ENCODE data around the gene GCHFR. TPM values are rescaled to one million over a fixed set of nuclear protein-coding genes. Genes with fewer than 3 reads are reported as not detected.
A peak's percentile ranks its signal among the peaks of the same experiment; 100 is the strongest.

Gene GCHFR
- total RNA-seq, 1 donor from 2014 or later: 3.7 TPM

DNA sequence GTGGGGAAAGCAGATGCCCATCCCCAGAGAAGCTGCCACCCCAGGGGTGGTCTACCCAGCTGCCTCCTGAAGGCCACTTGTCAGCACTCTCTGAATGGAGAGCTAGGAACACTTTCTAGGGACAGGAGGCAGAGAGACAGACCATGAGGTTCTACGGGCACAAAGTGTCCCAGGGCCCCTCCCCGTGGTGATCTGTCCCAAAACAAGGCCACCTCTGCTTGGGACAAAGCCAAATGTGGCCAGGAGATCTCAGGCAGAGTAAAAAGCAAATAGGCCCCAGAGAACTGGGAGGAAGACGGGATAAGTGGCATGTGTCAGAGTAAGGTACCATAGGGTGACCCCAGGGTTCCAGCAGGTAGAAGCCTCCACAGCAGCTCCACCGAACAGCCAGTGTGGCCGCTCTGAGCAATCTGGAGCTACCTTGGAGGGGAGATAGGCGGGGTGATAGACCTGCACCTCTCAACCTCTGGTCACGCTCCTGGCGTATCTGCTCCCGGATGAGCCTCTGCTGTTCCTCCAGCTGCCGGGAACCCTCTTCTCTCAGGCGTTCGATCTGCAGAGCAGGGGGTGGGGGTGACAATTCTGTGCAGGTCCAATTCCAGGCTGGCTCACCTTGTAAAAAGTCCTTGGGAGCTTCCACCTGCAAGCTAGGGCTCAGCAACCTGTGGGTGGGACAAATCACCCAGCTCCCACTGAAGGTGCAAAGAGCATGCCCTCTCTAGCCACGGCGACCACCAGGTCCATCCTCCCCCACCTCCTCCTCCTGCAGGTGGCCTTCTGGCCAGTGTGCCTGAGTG is 12.1 kb downstream of the GCHFR start:
- no peak for DNase-seq (ENCODE audit: extremely low read depth, low read depth, low spot score)

DNA sequence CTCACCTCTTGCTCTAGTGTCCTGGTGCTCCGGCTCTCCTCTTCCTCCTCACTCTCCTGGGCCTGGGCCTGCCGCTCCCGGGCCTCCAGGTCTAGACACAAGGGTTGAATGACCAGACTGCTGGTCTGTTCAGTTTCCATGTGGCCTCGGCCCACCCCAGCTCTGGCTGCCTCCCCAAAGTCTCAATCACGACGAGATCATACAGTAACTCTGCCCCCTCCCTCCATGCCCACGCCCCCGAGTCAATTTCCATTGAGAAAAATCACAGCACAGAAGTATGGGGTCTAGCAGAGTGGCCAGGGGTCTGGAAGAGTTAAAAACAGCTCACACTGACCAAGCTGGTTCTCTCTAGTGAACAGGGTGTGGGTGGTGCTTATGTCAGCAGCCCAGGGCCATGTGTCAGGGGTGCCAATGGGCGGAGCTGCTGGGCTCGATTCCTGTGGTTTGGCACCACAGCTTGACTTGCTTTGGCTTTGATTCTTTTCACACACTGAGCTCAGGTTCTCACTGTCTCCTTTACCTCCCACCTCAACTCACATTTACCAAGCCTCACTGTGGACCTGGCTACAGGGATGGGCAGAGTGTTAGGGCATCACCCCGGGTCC is 12.8 kb downstream of the GCHFR start:
- DNase-seq (ENCODE audit: extremely low read depth, low read depth, low spot score): no peak

DNA sequence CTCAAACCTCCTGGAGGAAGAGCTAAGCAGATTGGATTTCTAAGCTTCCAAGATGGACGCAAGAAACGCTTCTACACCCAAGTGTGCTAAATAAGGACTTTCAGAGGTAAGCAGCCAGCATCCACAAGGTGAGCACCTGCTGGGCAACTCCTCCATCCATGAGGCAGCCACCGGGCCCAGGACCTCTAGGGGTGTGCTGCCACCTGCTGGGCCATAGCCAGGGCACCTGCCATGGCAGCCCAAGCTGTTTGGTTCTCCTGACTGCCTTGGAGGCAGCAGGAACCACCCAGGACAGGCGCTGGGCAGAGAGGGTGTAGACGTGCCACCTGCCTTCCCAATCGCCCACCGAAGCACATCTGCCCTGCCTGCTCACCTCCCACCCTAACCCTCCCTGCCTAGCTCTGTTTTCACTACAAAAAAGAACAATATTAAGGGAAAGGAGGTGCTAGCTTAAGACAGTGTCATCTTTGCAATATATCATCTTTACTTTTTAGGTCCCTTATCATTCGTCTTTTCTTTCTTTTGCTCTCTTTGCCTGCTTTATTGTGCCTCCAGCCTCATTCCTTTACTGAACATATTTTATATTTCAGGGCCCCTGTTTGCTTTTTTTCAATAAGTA is 18.9 kb downstream of the GCHFR start:
- no peak for DNase-seq (ENCODE audit: extremely low read depth, low read depth, low spot score)

DNA sequence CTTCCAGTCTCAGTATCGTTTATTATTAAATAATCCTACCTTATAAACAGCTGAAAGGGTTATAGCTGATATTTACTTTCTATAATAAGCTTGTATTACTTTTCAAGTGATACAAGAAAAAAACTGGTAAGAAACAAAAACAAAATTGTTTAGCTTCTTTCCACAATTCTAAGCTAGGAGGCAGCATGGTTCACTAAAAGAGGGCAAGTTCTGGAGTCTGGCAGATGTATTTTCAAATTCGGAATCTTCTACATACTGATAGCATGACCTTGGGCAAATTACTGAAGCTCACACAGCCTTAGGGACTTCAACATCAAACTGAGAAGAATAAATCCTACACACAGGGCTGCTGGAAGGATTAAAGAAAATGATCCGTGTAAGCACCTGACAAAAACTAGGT is 21.3 kb downstream of the GCHFR start:
- no peak for DNase-seq (ENCODE audit: extremely low read depth, low read depth, low spot score)

DNA sequence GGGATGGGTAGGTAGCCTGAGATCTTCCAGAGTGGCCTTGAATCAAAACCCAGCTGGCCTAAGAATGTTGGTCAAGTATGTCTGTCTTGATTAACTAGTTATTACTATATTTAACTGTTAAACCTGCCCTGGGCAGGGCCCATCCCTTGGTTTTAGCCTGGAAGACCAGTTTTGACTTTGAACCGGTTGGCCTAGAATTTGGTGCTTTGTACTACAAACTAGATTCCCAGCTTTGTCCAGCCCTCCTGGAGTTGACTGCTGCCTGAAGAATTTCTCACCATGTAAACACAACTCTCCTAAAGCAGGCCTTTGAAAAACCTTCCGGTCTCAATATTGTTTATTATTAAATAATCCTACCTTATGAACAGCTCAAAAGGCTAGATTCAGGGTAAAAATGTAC is 21.9 kb downstream of the GCHFR start:
- no peak for DNase-seq (ENCODE audit: extremely low read depth, low read depth, low spot score)

DNA sequence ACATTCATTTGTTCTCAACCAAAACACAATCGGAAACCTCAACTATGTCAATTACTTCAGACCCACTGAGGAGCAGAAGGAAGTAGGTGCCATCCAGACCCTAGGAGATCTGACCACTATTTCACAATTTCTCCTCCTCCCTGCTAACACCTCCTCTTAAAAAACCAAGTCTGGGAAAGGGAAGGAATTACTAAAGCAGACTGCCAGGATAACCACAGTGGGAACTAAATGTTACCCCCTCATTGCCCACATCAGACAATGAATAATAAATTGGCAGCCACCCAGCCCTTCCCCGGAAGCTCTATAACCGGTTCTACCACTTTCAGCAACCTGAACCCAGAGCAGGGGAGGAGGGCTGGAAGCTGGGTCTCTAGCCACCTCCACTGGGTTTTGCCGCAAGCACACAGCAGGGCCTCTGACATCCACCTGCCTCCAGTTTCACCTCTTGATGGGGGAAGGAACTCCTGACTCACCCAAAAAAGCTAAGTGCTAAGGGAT is 23.5 kb downstream of the GCHFR start:
- no peak for DNase-seq (ENCODE audit: extremely low read depth, low read depth, low spot score)

DNA sequence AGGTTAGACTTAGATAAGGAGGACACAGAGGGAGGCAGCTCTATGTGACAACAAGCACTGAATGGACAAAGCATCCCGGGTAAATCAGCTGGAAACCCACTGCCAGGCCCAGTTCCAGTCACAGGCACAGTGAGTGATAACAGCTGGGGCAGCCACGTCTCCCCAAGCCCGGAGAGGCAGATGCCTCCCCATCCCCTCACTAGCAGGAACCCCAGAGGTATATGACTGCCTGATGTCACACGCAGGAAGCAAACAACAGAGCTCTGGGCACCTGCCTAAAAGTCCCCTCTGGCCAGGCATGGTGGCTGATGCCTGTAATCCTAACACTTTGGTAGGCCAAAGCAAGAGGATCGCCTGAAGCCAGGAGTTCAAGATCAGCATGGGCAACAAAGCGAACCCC is 24.1 kb downstream of the GCHFR start:
- no peak for DNase-seq (ENCODE audit: extremely low read depth, low read depth, low spot score)

DNA sequence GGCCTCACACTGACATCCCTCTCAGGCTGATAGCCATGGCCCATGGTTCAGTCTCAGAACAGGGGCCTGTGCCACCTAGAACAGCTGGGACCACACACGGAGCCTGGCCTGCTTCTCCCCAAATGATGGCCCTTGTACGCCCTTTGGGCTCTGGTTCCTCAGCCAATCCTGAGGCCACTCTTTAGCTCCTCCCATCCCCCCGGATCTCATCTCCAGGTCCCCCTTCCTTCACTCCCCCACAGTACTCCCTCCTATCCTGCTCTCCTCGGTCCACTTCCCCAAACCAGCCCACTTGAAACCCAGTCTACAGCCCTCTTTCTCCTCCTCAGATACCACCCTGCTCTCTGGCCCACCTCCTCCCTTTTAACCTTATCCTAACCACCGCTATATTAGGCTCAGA is 25.3 kb downstream of the GCHFR start:
- no peak for DNase-seq (ENCODE audit: extremely low read depth, low read depth, low spot score)

DNA sequence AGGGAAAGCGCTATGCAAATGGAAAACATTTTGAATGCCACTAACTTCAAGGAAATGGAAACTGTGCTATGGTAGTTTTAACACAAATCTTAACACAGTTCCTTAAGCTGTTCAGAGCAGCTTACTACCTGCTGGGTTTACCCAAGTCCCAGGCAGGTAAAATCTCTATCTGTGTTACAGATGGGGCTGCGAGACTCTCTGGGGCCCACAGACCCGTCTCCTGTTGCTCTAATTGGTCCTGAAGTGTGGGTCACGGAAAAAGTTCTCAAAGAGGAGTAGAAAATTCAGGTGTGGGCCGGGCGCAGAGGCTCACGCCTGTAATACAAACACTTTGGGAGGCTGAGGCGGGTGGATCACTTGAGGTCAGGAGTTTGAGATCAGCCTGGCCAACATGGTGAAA is 26.1 kb downstream of the GCHFR start:
- DNase-seq (ENCODE audit: extremely low read depth, low read depth, low spot score): no peak

DNA sequence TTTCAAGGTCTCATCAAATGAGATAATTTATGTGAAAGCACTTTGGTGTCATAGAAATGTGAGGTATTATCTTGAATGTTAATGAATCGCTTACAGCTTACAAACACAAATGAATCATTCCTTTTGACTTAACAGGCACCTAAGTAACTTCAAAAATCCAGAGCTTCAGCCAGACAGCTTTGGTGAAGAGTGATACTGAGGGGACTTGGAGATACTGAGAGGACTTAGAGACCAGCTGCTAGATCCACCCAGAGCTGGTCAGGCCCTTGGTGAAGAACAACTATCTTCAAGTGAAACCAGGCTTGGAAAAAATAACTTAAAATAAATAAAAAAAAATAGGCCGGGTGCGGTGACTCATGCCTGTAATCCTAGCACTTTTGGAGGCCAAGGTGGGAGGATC is 26.9 kb downstream of the GCHFR start:
- DNase-seq (ENCODE audit: extremely low read depth, low read depth, low spot score): no peak

DNA sequence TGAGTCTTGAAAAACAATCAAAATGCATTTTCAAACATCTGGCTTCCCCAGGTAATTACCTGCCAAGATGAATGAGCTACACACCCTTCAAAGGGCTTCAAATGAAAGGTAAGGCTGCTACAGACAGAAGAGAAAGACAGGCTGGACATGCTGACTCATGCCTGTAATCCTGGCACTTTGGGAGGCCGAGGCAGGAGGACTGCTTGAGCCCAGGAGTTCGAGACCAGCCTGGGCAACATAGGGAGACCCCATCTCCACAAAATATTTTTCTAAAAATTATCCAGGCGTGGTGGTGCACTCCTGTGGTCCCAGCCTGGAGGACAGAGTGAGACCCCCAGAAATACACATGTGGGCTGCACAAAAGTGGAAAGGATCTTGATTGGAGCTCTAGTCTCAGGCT is 28.5 kb downstream of the GCHFR start:
- no peak for DNase-seq (ENCODE audit: extremely low read depth, low read depth, low spot score)

DNA sequence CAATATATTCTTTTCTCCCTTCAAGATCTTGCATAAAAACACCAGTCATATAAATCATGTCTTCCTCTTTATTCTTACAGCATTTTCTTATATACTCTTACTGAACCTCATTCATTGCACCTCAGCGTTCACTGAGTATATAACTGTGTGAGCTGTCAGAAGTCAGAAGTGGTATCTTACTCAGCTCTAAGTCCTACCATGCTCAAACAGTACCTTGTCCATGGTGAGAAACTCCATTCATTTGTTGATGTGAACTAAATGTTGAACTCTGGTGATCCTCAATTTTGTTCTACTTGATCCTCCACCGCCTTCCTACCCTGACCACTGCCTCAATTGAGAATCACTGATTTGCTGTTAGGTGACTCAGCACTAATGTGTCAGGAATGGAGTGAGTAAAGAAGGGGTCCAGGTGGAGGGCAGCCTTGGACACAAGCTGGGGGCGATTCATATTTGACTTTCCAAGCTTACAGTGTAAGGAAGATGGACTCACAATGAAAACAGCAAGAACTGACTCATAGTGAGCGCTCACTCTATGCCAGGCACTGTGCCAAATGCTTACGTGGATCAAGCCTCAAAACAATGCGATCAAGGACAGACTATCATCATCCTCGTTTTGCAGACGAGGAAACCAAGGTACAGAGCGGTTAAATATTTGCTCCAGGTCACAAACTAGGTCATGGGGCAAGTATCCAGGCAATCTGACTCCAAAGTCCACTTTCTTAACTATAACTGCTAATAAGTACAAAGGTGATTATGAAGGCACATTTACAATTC is 29.5 kb downstream of the GCHFR start:
- DNase-seq (ENCODE audit: extremely low read depth, low read depth, low spot score): peak; percentile 98

DNA sequence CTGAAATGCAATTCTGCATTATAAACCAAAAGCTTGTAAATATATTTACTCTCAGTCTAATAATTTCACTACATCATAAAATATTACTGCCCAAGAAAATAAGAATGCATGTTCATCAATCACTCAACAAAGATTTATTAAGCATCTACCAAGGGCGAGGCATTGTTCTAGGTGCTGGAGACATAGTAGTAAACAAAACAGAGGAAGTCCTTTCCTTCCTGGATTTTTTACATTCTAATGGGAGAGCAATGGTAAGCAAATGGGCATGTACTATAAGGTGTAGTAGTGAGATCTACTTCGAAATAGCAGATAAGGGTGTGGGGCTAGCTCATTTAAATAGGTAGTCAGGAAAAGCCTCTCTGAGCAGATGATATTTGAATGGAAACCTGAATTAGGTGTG is 32.2 kb downstream of the GCHFR start:
- DNase-seq (ENCODE audit: extremely low read depth, low read depth, low spot score): no peak

DNA sequence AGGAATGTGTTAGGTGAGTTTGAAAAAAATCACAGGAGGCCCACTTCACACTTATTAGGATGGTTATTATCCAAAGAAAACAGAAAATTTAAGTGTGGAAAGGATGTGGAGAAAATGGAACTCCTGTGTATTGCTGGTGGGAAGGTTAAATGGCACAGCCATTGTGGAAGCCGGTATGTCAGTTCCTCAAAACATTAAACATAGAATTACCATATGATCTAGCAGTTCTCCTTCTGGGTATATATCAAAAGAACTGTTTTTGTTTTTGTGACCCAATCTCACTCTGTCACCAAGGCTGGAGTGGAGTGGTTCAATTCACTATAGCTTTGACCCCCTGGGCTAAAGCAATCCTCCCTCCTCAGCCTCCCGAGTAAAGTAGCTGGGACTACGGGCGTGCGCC is 32.6 kb downstream of the GCHFR start:
- no peak for DNase-seq (ENCODE audit: extremely low read depth, low read depth, low spot score)

DNA sequence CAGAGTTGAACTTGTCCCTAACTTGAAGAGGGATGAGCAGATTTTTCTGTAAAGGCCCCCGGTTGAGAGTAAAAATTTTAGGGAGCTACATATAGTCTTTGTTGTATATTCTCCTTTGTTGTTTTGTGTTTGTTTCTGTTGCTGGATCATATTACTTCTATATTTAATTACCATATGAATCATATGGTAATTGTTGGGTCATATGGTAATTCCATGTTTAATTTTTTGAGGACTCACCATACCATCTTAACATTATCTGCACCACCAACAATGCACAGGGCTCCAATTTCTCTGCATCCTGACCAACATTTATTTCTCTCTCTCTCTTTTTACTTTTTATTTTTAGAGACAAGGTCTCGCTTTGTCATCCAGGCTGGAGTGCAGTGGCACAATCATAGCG is 35.7 kb downstream of the GCHFR start:
- no peak for DNase-seq (ENCODE audit: extremely low read depth, low read depth, low spot score)

DNA sequence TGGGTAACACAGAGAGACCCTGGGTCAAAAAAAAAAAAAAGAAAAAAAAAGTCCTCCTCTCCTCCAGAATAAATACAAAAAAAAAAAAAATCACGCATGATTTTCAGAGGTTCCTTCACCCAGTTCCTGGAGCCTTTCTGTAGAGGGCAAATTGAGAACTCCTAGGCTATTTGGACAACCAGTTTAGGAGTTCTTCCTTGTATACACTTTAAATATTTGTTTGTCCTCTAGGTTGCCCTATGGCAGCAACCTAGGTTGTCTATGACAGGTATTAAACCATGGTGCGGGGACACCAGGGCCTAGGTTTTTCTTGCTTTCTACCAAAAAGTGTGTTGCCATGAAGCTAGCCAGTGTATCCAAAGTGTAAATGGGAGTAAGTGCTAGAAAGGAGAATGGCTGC is 39.2 kb downstream of the GCHFR start:
- DNase-seq (ENCODE audit: extremely low read depth, low read depth, low spot score): no peak

DNA sequence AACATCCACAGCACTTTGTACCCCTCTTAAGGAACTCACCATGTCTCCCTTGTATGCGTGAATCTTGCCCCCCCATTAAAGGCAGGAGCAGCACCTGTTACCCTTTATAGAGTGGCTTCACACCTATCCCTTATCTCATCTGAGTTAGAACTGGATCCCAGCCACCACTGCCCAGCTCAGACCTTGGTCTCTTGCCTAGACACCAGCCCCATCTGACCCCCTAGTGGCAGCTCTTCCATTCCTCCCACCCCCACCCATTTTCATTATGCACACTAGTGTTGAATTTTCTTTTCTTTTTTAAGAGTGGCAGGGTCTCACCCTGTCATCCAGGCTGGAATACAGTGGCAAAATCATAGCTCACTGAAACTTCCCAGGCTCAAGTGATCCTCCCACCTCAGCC is 39.8 kb downstream of the GCHFR start:
- no peak for DNase-seq (ENCODE audit: extremely low read depth, low read depth, low spot score)

DNA sequence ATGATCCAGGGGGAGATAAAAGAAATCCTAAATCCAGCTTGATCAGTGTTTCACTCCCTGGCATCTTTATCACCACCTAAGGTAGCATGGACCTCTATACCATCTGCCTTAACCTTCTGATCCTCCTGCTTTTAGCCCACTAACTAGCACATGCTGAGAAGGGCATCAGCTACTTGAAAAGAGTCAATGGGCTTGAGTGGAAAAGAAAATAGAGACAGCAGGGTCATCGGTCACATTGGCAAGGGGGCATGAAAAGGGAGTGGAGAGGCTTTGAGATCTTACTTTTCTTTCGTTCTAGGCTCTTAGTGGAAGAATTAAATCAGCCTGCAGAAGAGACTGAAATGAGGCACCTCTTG is 42.8 kb downstream of the GCHFR start:
- DNase-seq (ENCODE audit: extremely low read depth, low read depth, low spot score): no peak

DNA sequence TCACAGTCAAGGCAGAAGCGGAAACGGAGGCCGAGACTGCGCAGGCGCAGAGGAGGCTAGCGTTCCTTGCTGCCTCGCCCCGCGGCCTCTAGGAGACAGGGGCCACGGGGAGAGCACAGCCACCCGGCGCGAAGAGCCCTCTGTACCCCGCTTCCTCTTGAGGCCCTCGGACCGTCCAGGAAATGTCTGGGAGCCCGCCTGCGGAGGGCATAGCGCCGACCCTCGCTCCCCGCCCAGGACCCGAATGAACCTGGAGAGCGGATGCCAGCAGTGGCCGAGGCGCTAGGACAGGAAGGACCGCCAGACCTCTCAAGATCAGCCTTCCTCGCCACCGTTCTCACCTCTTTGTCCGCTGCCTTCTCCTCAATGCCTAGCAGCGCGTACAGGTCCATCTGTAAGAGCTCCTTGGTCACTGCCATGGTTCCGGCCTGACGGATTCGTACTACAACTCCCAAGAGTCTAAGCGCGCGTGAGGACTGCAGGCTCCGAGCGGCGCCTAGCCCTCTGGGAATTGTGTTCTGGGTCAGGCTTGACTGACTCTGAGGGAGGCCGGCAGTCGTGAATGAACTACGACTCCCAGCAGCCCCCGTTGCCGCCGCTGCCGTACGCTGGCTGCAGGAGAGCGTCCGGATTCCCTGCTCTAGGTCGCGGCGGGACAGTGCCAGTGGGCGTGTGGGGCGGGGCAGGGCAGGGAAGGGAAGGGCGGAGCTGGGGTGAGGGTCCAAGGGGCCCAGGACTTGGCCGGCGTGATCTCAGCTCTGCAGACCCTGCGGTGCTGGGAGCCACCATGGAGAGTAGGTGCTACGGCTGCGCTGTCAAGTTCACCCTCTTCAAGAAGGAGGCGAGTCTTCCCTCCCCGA is 43.4 kb downstream of the GCHFR start, which contains the start of the genes DNAJC17 and ZFYVE19:
Gene DNAJC17, minus strand, starts transcription at position 446 of the 860 bp plus-strand sequence. Its CDS starts 27 bp downstream, at position 419.
Gene ZFYVE19, plus strand, starts transcription at position 62 of the 860 bp plus-strand sequence. Its CDS starts 501 bp downstream, at position 563.
- peak; percentile 83 for DNase-seq (ENCODE audit: extremely low read depth, low read depth, low spot score)

DNA sequence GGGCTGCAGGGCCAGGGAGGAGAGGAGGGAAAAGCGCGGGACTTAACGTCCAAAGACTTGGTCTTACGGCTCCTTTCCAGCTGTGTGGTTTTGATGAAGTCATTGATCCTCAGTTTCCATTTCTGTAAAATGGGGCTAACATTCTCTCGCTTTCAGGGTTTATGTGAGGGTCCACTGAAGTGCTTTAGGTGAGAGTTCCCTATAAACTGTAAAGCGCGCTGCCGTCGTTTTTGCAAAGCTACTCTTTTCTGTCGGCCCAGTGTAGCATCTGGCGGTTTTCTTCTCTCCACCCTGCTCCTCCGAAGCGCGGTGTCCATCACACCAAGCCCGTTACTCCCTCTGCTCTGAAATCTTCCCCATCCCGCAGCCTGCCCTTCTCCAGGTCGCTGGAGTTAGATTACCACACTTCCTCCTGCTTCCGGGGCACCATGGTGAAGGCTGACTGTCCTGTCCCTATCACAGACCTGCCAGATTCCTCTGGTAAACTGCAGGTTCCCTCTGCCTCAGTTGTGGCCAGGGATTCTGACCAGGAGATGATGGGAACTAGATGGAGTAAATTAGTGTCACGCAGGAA is 44.1 kb downstream of the GCHFR start:
- no peak for DNase-seq (ENCODE audit: extremely low read depth, low read depth, low spot score)
